GM23338 (cell line): ENCODE data around the gene STK39. TPM values are rescaled to one million over a fixed set of nuclear protein-coding genes. Genes with fewer than 3 reads are reported as not detected.

ENCODE experiments used
- ATAC-seq: fragments of 200-7000 bp; cut with Tn5 transposase; 3 replicates; pipeline ENCODE4 v1.9.1; 2020
- DNase-seq: peaks from one replicate; pipeline ENCODE4 v3.0.0-alpha.2; 2015; ENCODE audit warnings: low spot score
- H2AFZ ChIP-seq: fragments of 200-600 bp; sonication (generic); 2 replicates; pipeline ENCODE4 v1.8.0; 2016; ENCODE audit warnings: antibody characterized with exemption, mild to moderate bottlenecking, moderate library complexity
- H3F3A ChIP-seq: fragments of 200-600 bp; sonication (generic); replicated peaks from 2 replicates; pipeline ENCODE4 v1.8.0; 2017; ENCODE audit warnings: antibody characterized with exemption, mixed run types, low read depth
- H3K27ac ChIP-seq: fragments of 200-600 bp; sonication (generic); 2 replicates; pipeline ENCODE4 v1.6.1; 2016; ENCODE audit warnings: low read depth
- H3K27me3 ChIP-seq: fragments of 200-600 bp; sonication (generic); 2 replicates; pipeline ENCODE4 v1.8.0; 2016; ENCODE audit warnings: mild to moderate bottlenecking, mixed run types, moderate library complexity; ENCODE audit not compliant: insufficient read depth
- H3K36me3 ChIP-seq: fragments of 200-600 bp; sonication (generic); 2 replicates; pipeline ENCODE4 v1.8.0; 2016; ENCODE audit warnings: mild to moderate bottlenecking; ENCODE audit not compliant: insufficient read depth
- H3K4me1 ChIP-seq: fragments of 200-600 bp; sonication (generic); 2 replicates; pipeline ENCODE4 v1.8.0; 2016; ENCODE audit warnings: mild to moderate bottlenecking, moderate library complexity; ENCODE audit not compliant: insufficient read depth
- H3K4me2 ChIP-seq: fragments of 200-600 bp; sonication (generic); 2 replicates; pipeline ENCODE4 v1.7.1; 2017; ENCODE audit warnings: mixed run types
- H3K4me3 ChIP-seq: fragments of 200-600 bp; sonication (generic); 2 replicates; pipeline ENCODE4 v1.6.1; 2016; ENCODE audit warnings: mixed run types
- H3K79me2 ChIP-seq: fragments of 200-600 bp; sonication (generic); replicated peaks from 2 replicates; pipeline ENCODE4 v1.8.0; 2017; ENCODE audit warnings: mild to moderate bottlenecking; ENCODE audit not compliant: insufficient read depth
- H3K9me2 ChIP-seq: fragments of 200-600 bp; sonication (generic); 2 replicates; pipeline ENCODE4 v1.8.0; 2017; ENCODE audit not compliant: insufficient read depth
- H4K20me1 ChIP-seq: fragments of 200-600 bp; sonication (generic); replicated peaks from 2 replicates; pipeline ENCODE4 v1.8.0; 2017; ENCODE audit warnings: mild to moderate bottlenecking; ENCODE audit not compliant: insufficient read depth
- H3K27ac Mint-ChIP-seq: 2 replicates; pipeline ENCODE4 v1.8.0; 2020; ENCODE audit warnings: inconsistent platforms, mild to moderate bottlenecking, moderate library complexity, mixed read lengths
- H3K27me3 Mint-ChIP-seq: 3 replicates; pipeline ENCODE4 v1.8.0; 2022; ENCODE audit warnings: low read depth, mild to moderate bottlenecking, moderate library complexity, mixed read lengths, inconsistent platforms; ENCODE audit not compliant: insufficient read depth, poor library complexity
- H3K36me3 Mint-ChIP-seq: 3 replicates; pipeline ENCODE4 v1.8.0; 2021; ENCODE audit warnings: low read depth, mild to moderate bottlenecking, inconsistent platforms, moderate library complexity, mixed read lengths
- H3K4me1 Mint-ChIP-seq: 3 replicates; pipeline ENCODE4 v1.8.0; 2020; ENCODE audit warnings: mild to moderate bottlenecking, inconsistent platforms, mixed read lengths
- H3K4me3 Mint-ChIP-seq: 3 replicates; pipeline ENCODE4 v1.8.0; 2021; ENCODE audit warnings: moderate library complexity, mild to moderate bottlenecking, inconsistent platforms, mixed read lengths
- H3K9me3 Mint-ChIP-seq: 3 replicates; pipeline ENCODE4 v1.8.0; 2020; ENCODE audit warnings: moderate library complexity, mild to moderate bottlenecking, inconsistent platforms, mixed read lengths
- CTCF ChIP-seq, 2 experiments: fragments of 200-600 bp in 1 of 2; sonication (generic) in 1 of 2; conservative IDR thresholded peaks; 2 replicates each; pipeline versions ENCODE4 v1.5.1 to v1.6.1; 2016 to 2017; ENCODE audit warnings: antibody characterized with exemption in 2 of 2, low read depth in 2 of 2, mild to moderate bottlenecking in 2 of 2, moderate library complexity in 1 of 2
- EZH2 ChIP-seq: fragments of 200-600 bp; sonication (generic); IDR thresholded peaks from one replicate; pipeline ENCODE4 v1.8.0; 2017; ENCODE audit warnings: antibody characterized with exemption, mild to moderate bottlenecking, low read depth; ENCODE audit not compliant: unreplicated experiment
- ZNF331 ChIP-seq: fragments of 250-450 bp; sonication (Bioruptor Pico); IDR thresholded peaks from 2 replicates; pipeline ENCODE4 v1.5.0; 2020; ENCODE audit warnings: low read depth, mild to moderate bottlenecking, moderate library complexity
- ZNF462 ChIP-seq: fragments of 250-450 bp; sonication (Bioruptor Pico); IDR thresholded peaks from 2 replicates; pipeline ENCODE4 v1.5.0; 2020; ENCODE audit warnings: mild to moderate bottlenecking, moderate library complexity
- polyA plus RNA-seq: library from polyadenylated mRNA; unstranded; fragments of >200 nt; fragmentation: Nextera tagmentation; extraction: Ambion mirVana; gene quantifications from 2 replicates; pipeline ENCODE4 v1.2.1, GENCODE V29; 2016
- total RNA-seq: library from RNA; depleted of rRNA; stranded (reverse); fragments of >200 nt; shearing (Covaris generic); gene quantifications from 2 replicates; pipeline ENCODE4 v1.2.3, GENCODE V29; 2014

STK39 gene
- total and polyA plus RNA-seq, 2 experiments from 2014 or later, result 9.5 to 16.9 TPM

- Histone ChIP-seq H3K4me1 (no peaks in the 10 kb centered on the region), H3F3A (no peaks in the 10 kb centered on the region), H3K36me3 (no peaks in the 10 kb centered on the region), H3K79me2 (no peaks in the 10 kb centered on the region), H3K4me2 (no peak overlapping the region), H3K27me3 (no peaks in the 10 kb centered on the region), H3K4me3 (no peak overlapping the region), H3K9me2 (no peaks in the 10 kb centered on the region), H4K20me1 (no peaks in the 10 kb centered on the region), H2AFZ (no peak overlapping the region), H3K27ac (no peak overlapping the region)
- no peak for TF ChIP-seq ZNF331 (CRISPR knock-in tag)
- no peak for TF ChIP-seq EZH2
- no peak for TF ChIP-seq ZNF462 (CRISPR knock-in tag)
- no peak for TF ChIP-seq CTCF (conservative IDR thresholded peaks at IDR 0.05; ENCODE audit: low read depth in 2 of 2)
- H3K4me1 Mint-ChIP-seq, result no peaks in the 10 kb centered on the region
- DNase-seq, result no peak
- H3K27ac Mint-ChIP-seq, result no peak overlapping the region
- H3K27me3 Mint-ChIP-seq, result no peaks in the 10 kb centered on the region
- no peaks in the 10 kb centered on the region for H3K9me3 Mint-ChIP-seq
- ATAC-seq, result no peak
- H3K4me3 Mint-ChIP-seq, result no peak overlapping the region
- H3K36me3 Mint-ChIP-seq, result no peaks in the 10 kb centered on the region
Observed at GRCh38 chr2:168015274-168015953, 232.0 kb downstream of the STK39 start.
